PC-3 (cell line): ENCODE results near the gene PUS10. TPM values are rescaled to one million over a fixed set of nuclear protein-coding genes. Genes with fewer than 3 reads are reported as not detected.

ENCODE experiments used
- ATAC-seq: fragments of 200-7000 bp; cut with Tn5 transposase; 2 replicates; pipeline ENCODE4 v1.9.1; 2020; ENCODE audit warnings: mild to moderate bottlenecking, moderate library complexity
- BruUV-seq: library from RNA; stranded (reverse); fragments of 400-500 nt; replicated peaks from 2 replicates; lab custom pipeline; 2021; lab: Mats Ljungman, UMichigan
- CTCF ChIA-PET: fragments of 300-600 bp; sonication (Branson Sonifier 250); formaldehyde crosslinking; loops from one replicate; lab custom pipeline; 2022; ENCODE audit warnings: antibody characterized with exemption; lab: Charles Lee
- POLR2A ChIA-PET: fragments of 300-600 bp; sonication (Branson Sonifier 250); formaldehyde crosslinking; loops from one replicate; lab custom pipeline; 2022; ENCODE audit warnings: antibody characterized with exemption; ENCODE audit not compliant: unreplicated experiment; lab: Charles Lee
- DNase-seq: peaks from one replicate; pipeline ENCODE4 v3.0.0-alpha.2; 2015
- H2AFZ ChIP-seq: fragments of 300-600 bp; sonication (generic); 2 replicates; pipeline ENCODE4 v1.6.0; 2016; ENCODE audit warnings: antibody characterized with exemption, low read length
- H3F3A ChIP-seq: fragments of 300-600 bp; sonication (generic); one replicate; pipeline ENCODE4 v1.6.0; 2017; ENCODE audit warnings: antibody characterized with exemption, low read length, control low read depth, mild to moderate bottlenecking; ENCODE audit not compliant: unreplicated experiment
- H3K27ac ChIP-seq: fragments of 300-600 bp; sonication (generic); 2 replicates; pipeline ENCODE4 v1.5.1; 2016; ENCODE audit warnings: mild to moderate bottlenecking, low read length
- H3K27me3 ChIP-seq: fragments of 300-600 bp; sonication (generic); 2 replicates; pipeline ENCODE4 v1.6.1; 2016; ENCODE audit warnings: low read length, mixed read lengths
- H3K36me3 ChIP-seq: fragments of 300-600 bp; sonication (generic); 2 replicates; pipeline ENCODE4 v1.6.1; 2016; ENCODE audit warnings: low read depth, mixed run types, low read length, mixed read lengths
- H3K4me1 ChIP-seq: fragments of 300-600 bp; sonication (generic); 2 replicates; pipeline ENCODE4 v1.5.1; 2016; ENCODE audit warnings: low read length; ENCODE audit not compliant: insufficient read depth
- H3K4me2 ChIP-seq: fragments of 300-600 bp; sonication (generic); 2 replicates; pipeline ENCODE4 v1.6.0; 2016; ENCODE audit warnings: low read length
- H3K4me3 ChIP-seq: fragments of 300-600 bp; sonication (generic); 2 replicates; pipeline ENCODE4 v1.5.1; 2016; ENCODE audit warnings: mild to moderate bottlenecking, low read length, mixed read lengths
- H3K79me2 ChIP-seq: fragments of 300-600 bp; sonication (generic); 2 replicates; pipeline ENCODE4 v1.6.1; 2017; ENCODE audit warnings: low read length, mixed read lengths
- H3K9ac ChIP-seq: fragments of 300-600 bp; sonication (generic); 2 replicates; pipeline ENCODE4 v1.6.0; 2016; ENCODE audit warnings: mild to moderate bottlenecking, low read length
- H3K9me2 ChIP-seq: fragments of 300-600 bp; sonication (generic); replicated peaks from 2 replicates; pipeline ENCODE4 v1.6.1; 2016; ENCODE audit warnings: mixed run types, low read length, mixed read lengths
- H3K9me3 ChIP-seq: fragments of 300-600 bp; sonication (generic); 2 replicates; pipeline ENCODE4 v1.6.1; 2016; ENCODE audit warnings: low read length, mixed read lengths
- H4K20me1 ChIP-seq: fragments of 300-600 bp; sonication (generic); 2 replicates; pipeline ENCODE4 v1.6.1; 2016; ENCODE audit warnings: low read length, mixed read lengths
- CTCF ChIP-seq: fragments of 300-600 bp; sonication (generic); conservative IDR thresholded peaks from 2 replicates; pipeline ENCODE4 v1.5.1; 2017; ENCODE audit warnings: antibody characterized with exemption, low read depth, mild to moderate bottlenecking, low read length
- EZH2 ChIP-seq: fragments of 300-600 bp; sonication (generic); IDR thresholded peaks from one replicate; pipeline ENCODE4 v1.6.1; 2017; ENCODE audit warnings: antibody characterized with exemption, mild to moderate bottlenecking, low read length; ENCODE audit not compliant: unreplicated experiment
- EZH2phosphoT487 ChIP-seq: fragments of 300-600 bp; sonication (generic); IDR thresholded peaks from 2 replicates; pipeline ENCODE4 v1.6.1; 2018; ENCODE audit warnings: mild to moderate bottlenecking, antibody characterized with exemption, low read length, borderline replicate concordance
- intact Hi-C: fragments of 100-400 bp; cut with micrococcal nuclease; formaldehyde crosslinking; loops from 2 replicates; pipeline ENCODE4 v1.9.0; 2023
- total RNA-seq: library from RNA; depleted of rRNA; stranded (reverse); fragments of >200 nt; gene quantifications from 2 replicates; pipeline ENCODE4 v1.2.3, GENCODE V29; 2014

PUS10 gene
- total RNA-seq, 1 experiment from 2014 or later, result 3.6 TPM

GRCh38 chr2:60976256-60976850 lies 41.7 kb downstream of the PUS10 start:
- H2AFZ ChIP-seq, result no peak overlapping the region
- CTCF ChIA-PET, result no interaction called here
- no peaks in the 10 kb centered on the region for H3K79me2 ChIP-seq
- ATAC-seq, result no peak
- H4K20me1 ChIP-seq, result no peaks in the 10 kb centered on the region
- no TSS peak for BruUV-seq
- no peaks in the 10 kb centered on the region for H3K4me1 ChIP-seq
- no peaks in the 10 kb centered on the region for H3K36me3 ChIP-seq
- no peak overlapping the region for H3K9ac ChIP-seq
- no peak for DNase-seq
- no peak overlapping the region for H3K4me3 ChIP-seq
- no peaks in the 10 kb centered on the region for H3K9me3 ChIP-seq
- intact Hi-C loops, result no loop called here
- no peaks in the 10 kb centered on the region for H3K27me3 ChIP-seq
- TF ChIP-seq CTCF, result no peak
- no peak for TF ChIP-seq EZH2phosphoT487
- no peak for TF ChIP-seq EZH2
- H3K27ac ChIP-seq, result no peak overlapping the region
- no peak overlapping the region for H3K4me2 ChIP-seq
- H3F3A ChIP-seq, result no peaks in the 10 kb centered on the region
- no peaks in the 10 kb centered on the region for H3K9me2 ChIP-seq
- POLR2A ChIA-PET, result no interaction called here

GRCh38 chr2:60974652-60975051 lies 43.4 kb downstream of the PUS10 start:
- no peaks in the 10 kb centered on the region for H3K79me2 ChIP-seq
- no peak overlapping the region for H2AFZ ChIP-seq
- POLR2A ChIA-PET, result no interaction called here
- H3K4me1 ChIP-seq, result no peaks in the 10 kb centered on the region
- H3K9me3 ChIP-seq, result no peaks in the 10 kb centered on the region
- H3K27ac ChIP-seq, result no peak overlapping the region
- DNase-seq, result no peak
- BruUV-seq, result no TSS peak
- no peaks in the 10 kb centered on the region for H3K36me3 ChIP-seq
- no peak overlapping the region for H3K9ac ChIP-seq
- CTCF ChIA-PET, result no interaction called here
- H4K20me1 ChIP-seq, result no peaks in the 10 kb centered on the region
- H3F3A ChIP-seq, result no peaks in the 10 kb centered on the region
- intact Hi-C loops, result no loop called here
- no peaks in the 10 kb centered on the region for H3K9me2 ChIP-seq
- no peak for ATAC-seq
- H3K4me3 ChIP-seq, result no peak overlapping the region
- TF ChIP-seq EZH2 (no peak), EZH2phosphoT487 (no peak), CTCF (no peak)
- no peaks in the 10 kb centered on the region for H3K27me3 ChIP-seq
- no peak overlapping the region for H3K4me2 ChIP-seq

GRCh38 chr2:60973705-60974104 lies 44.4 kb downstream of the PUS10 start:
- Histone ChIP-seq H3K9me2 (no peaks in the 10 kb centered on the region), H3K9me3 (no peaks in the 10 kb centered on the region), H4K20me1 (no peaks in the 10 kb centered on the region), H3K27ac (no peak overlapping the region), H3F3A (no peaks in the 10 kb centered on the region), H3K36me3 (no peaks in the 10 kb centered on the region), H3K27me3 (no peaks in the 10 kb centered on the region), H3K79me2 (no peaks in the 10 kb centered on the region), H3K4me2 (no peak overlapping the region), H2AFZ (no peak overlapping the region), H3K4me3 (no peak overlapping the region), H3K4me1 (no peaks in the 10 kb centered on the region), H3K9ac (no peak overlapping the region)
- CTCF ChIA-PET, result no interaction called here
- DNase-seq, result no peak
- POLR2A ChIA-PET, result no interaction called here
- BruUV-seq, result no TSS peak
- TF ChIP-seq CTCF, result no peak
- no peak for TF ChIP-seq EZH2
- no peak for TF ChIP-seq EZH2phosphoT487
- ATAC-seq, result no peak
- intact Hi-C loops, result no loop called here
